ENCODE measurements around the gene CARNS1.
A peak's percentile ranks its signal among the peaks of the same experiment; 100 is the strongest.

CARNS1 gene

GRCh38 chr11:67373648-67374570 is 41.6 kb upstream of the CARNS1 start:
- H3K27me3 ChIP-seq (ENCODE audit: insufficient read depth, poor library complexity, severe bottlenecking), result no peaks in the 10 kb centered on the region
- peak overlapping the region; percentile 86 for H3K27ac ChIP-seq (replicated peaks)
- DNase-seq (ENCODE audit: low read depth in 1 of 2, low spot score in 1 of 2), result peak; percentile 87 to 90
- peak overlapping the region; percentile 47 for H3K4me3 ChIP-seq (replicated peaks; ENCODE audit: insufficient read depth, low read length)
- TF ChIP-seq POLR2AphosphoS5 (IDR thresholded peaks at IDR 0.05; ENCODE audit: low read depth) (no peak), CTCF (IDR thresholded peaks at IDR 0.05; ENCODE audit: insufficient read depth, low read length) (peak; percentile 1)

DNA sequence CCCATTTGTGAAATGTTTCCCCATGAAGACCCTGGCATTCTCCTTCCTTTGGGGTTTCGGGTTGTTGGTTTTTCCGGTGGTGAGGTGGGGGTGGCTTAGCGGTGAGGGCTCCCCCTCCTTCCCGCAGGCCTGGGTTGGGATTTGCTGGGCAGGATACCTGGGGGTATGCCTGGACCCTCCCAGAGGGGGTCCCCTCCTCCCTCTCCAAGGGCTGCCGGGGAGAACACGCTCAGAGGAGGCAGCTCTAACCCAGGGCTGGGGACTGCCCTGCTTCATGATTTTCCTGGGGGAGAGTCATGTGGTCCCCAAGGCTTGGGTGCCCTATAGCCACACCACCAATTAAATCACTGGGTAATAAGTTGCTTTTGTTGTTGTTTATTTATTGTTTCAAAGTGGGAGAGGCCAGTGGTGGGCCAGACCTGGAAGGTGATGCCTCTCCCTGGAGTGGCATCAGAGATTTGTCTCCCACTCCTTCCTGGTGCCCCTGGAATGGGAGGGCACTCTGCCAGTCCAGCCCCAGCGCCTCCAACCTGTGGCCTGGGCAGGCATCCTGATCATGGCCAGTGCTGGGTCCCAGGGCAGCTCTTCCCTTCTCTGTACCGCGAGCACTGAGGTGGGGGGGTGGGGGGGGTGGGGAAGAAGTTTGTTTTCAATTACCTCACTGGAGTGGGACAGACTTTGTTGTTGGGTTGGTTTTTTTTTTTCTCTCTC is 40.8 kb upstream of the CARNS1 start:
- DNase-seq (ENCODE audit: low read depth in 1 of 2, low spot score in 1 of 2), result no peak
- Histone ChIP-seq H3K4me3 (replicated peaks; ENCODE audit: insufficient read depth, low read length) (no peak overlapping the region), H3K27me3 (ENCODE audit: insufficient read depth, poor library complexity, severe bottlenecking) (no peaks in the 10 kb centered on the region), H3K27ac (replicated peaks) (peak overlapping the region; percentile 86)
- TF ChIP-seq SPI1 (IDR thresholded peaks at IDR 0.05; ENCODE audit: borderline replicate concordance, low read depth) (no peak), CTCF (IDR thresholded peaks at IDR 0.05; ENCODE audit: insufficient read depth, low read length) (no peak), GABPA (IDR thresholded peaks at IDR 0.05; ENCODE audit: low read depth) (no peak), POLR2AphosphoS5 (IDR thresholded peaks at IDR 0.05; ENCODE audit: low read depth) (no peak)
- TF ChIP-seq, protein P1, sequence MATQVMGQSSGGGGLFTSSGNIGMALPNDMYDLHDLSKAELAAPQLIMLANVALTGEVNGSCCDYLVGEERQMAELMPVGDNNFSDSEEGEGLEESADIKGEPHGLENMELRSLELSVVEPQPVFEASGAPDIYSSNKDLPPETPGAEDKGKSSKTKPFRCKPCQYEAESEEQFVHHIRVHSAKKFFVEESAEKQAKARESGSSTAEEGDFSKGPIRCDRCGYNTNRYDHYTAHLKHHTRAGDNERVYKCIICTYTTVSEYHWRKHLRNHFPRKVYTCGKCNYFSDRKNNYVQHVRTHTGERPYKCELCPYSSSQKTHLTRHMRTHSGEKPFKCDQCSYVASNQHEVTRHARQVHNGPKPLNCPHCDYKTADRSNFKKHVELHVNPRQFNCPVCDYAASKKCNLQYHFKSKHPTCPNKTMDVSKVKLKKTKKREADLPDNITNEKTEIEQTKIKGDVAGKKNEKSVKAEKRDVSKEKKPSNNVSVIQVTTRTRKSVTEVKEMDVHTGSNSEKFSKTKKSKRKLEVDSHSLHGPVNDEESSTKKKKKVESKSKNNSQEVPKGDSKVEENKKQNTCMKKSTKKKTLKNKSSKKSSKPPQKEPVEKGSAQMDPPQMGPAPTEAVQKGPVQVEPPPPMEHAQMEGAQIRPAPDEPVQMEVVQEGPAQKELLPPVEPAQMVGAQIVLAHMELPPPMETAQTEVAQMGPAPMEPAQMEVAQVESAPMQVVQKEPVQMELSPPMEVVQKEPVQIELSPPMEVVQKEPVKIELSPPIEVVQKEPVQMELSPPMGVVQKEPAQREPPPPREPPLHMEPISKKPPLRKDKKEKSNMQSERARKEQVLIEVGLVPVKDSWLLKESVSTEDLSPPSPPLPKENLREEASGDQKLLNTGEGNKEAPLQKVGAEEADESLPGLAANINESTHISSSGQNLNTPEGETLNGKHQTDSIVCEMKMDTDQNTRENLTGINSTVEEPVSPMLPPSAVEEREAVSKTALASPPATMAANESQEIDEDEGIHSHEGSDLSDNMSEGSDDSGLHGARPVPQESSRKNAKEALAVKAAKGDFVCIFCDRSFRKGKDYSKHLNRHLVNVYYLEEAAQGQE (IDR thresholded peaks at IDR 0.05; ENCODE audit: insufficient replicate concordance, low read depth), result no peak

DNA sequence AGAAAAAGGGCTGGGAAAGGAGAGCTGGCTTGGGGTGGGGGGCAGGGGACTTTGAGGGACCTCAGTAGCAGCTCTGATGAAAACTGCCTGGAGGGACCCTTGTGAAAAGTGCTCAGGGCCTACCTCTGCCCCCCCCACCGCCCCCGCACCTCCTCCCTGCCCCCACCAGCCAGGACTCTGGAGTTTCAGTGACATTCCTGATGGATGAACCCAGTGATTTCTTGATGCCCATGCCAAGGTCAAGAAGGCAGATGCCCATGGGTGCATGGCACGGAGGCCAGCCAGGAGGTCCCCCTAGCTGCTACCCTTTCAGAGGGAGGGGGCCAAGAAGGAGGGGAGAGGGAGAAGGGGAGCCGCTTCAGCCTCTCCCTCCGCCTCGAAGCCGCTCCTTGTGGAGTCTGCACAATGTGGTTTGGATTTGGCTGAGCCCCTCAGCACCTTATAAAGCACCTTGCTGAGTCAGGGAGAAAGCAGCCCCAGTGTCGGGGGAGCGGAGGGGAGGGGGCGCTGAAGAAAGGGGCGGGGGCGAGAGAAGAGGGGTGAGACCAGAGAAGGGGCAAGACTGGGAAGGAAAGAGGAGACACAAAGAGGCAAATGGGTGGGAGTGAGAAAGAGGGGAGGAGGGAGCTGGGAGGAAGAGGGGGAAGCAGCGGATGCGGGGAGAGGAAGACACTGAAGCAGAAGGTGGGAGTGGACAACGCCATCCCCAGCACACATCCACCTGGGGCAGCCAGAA is 40.0 kb upstream of the CARNS1 start:
- H3K4me3 ChIP-seq (replicated peaks; ENCODE audit: insufficient read depth, low read length), result no peak overlapping the region
- no peak overlapping the region for H3K27ac ChIP-seq (replicated peaks)
- no peak for DNase-seq (ENCODE audit: low read depth in 1 of 2, low spot score in 1 of 2)
- no peaks in the 10 kb centered on the region for H3K27me3 ChIP-seq (ENCODE audit: insufficient read depth, poor library complexity, severe bottlenecking)
- no peak for TF ChIP-seq SPI1 (IDR thresholded peaks at IDR 0.05; ENCODE audit: borderline replicate concordance, low read depth)

- no peak overlapping the region for H3K4me3 ChIP-seq (replicated peaks; ENCODE audit: insufficient read depth, low read length)
- no peak for DNase-seq (ENCODE audit: low read depth in 1 of 2, low spot score in 1 of 2)
- H3K27me3 ChIP-seq (ENCODE audit: insufficient read depth, poor library complexity, severe bottlenecking), result no peaks in the 10 kb centered on the region
- H3K27ac ChIP-seq (replicated peaks), result no peak overlapping the region
- TF ChIP-seq SPI1 (IDR thresholded peaks at IDR 0.05; ENCODE audit: borderline replicate concordance, low read depth) (no peak), GABPA (IDR thresholded peaks at IDR 0.05; ENCODE audit: low read depth) (no peak)
- TF ChIP-seq, protein P1 (IDR thresholded peaks at IDR 0.05; ENCODE audit: insufficient replicate concordance, low read depth), result no peak
Measured at GRCh38 chr11:67376063-67376820, 39.2 kb upstream of the CARNS1 start.

Measured in HL-60 (cell line).